GM19455 (cell line): ENCODE measurements around the gene SOX18.

ENCODE experiments used
- ATAC-seq: cut with Tn5 transposase; IDR thresholded peaks from one replicate; pipeline ENCODE4 v1.9.1; 2021; ENCODE audit not compliant: unreplicated experiment

The SOX18 gene

DNA sequence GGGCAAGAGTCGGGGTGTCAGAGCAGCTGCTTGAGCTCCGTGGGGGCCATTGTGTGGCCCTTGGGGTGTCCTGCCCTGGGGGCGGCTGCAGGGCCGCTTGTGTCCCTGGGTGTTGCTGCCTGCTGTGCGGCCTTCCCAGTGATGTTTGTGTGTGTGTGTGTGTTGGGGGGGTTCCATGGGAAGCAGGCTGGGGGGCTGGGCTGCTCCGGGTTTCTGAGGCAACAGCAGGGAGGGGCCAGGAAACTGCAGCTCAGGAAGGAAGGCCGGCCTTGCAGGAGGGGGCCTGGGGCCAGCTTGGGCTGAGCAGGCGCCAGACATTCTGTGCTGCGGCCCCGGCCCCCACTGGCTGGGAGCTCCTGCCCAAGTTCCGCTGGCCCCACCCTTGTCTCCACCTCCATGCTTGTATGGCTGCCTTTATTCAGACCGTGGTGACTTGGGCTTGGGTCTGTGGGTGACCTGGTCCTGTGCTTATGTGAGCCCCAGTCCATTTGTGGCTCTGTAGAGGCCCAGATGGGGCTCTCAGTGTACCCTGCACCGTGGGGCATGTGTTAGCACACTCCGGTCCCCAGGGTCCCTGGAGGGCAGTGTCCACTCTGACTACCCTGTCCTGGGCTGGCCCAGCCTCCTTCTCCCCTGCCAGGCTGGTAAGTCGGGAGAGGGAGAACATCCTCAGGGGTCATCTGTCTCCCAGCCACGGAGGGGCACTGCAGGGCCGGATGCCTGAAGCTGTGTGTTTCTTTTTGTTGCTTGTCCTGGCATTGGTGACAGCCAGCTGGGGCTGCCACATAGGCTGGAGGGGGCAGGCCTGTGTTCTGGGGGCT, 4.6 kb upstream of the SOX18 start:
- ATAC-seq: no peak

- no peak for ATAC-seq
Measured at GRCh38 chr20:64052987-64053840, 3.8 kb upstream of the SOX18 start.

DNA sequence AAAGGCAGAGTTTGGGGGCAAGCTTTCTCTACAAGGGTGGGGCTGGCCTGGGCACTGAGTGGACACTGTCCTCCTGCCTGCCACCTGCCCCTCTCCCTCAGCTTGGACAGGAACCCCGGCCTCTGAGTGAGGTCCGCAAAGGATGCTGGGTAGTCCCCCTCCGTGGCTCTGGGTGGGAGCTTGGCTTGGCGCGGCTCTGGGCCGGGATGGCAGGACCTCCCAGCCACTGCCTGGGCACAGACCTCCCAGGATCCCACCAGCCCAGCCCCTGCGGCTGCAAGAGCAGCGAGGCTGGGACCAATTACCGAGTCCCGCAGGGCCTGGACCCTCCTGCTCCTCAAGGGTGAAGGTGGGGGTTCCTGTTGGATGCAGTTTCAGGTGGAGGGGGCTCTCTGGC, 2.9 kb upstream of the SOX18 start:
- no peak for ATAC-seq

DNA sequence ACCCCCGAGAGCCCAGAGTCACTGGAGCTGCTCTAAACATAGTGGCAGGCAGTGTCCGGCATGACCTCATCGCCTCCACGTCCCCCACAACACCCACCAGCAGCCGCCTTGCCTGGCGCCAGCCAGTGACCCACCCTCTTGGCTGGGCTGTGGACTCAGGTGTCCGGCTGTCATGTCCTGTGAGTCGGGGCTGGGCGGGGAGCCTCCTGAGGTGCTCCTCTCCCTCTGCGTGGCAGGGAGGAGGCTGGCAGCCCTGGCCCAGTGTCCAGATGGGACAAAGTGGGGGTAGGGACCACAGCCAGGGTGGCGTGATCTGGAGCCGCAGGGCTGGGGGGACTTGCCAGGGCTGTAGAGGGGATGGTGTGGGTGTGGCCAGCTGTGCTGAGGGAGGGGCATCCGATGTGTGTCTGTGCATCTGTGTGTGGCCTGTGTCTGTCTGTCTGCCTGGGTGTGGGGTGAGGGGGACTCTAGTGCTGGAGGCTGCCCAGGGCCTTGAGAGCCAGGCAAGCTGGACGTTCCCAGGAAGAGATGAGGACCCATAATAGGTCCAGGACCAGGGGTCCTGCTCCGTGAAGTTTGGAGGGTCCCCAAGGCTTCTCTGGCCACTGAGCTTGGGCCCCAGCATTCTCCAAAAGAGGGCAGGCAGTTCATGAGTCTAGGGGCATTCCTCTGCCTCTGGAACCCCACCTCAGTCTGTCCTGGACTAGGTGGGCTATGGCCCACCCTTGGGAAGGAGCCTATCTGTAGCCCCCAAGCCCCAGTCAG, 2.3 kb upstream of the SOX18 start:
- no peak for ATAC-seq

GRCh38 chr20:64051033-64051452, 1.6 kb upstream of the SOX18 start:
- no peak for ATAC-seq

GRCh38 chr20:64050261-64051032, 1.0 kb upstream of the SOX18 start:
- ATAC-seq: no peak

DNA sequence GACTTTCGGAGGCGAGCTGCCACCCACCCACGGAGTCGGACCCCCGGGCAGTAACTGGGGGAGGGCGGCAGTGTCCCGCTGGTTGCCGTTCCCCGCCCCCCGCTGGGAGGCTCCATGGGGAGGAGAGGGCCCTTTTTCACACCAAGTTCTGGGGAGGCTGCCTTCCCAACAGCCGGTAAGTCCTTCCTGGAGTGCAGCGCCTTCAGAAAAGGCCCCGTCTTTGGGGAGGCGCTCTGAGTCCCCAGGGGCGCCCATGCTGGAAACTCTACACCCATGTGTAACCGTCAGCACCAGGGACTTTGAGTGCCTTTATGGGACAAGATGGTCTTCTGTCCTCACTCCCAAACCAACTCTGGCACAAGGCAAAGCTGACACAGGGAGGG, 430 bp upstream of the SOX18 start:
- no peak for ATAC-seq

GRCh38 chr20:64048402-64049044, 916 bp downstream of the SOX18 start:
- no peak for ATAC-seq

DNA sequence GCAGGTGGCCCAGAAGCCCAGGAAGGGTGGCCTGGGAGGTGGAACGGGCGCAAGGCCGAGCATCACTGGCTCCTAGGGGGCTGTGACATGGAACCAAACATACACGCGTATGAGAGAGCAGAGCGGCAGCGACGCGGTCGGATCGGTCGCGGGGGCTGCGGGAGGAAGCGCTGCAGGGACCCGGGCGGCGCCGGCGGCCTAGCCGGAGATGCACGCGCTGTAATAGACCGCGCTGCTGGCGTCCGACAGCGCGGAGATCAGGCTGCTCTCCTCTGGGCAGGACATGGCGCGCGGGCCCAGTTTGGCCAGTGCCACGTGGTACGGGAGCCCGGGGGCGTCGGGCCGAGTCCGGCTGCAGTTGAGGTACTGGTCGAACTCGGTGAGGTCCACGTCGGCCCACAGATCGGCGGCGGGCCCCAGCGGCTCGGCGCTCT, 1.5 kb downstream of the SOX18 start:
- ATAC-seq: no peak

GRCh38 chr20:64047046-64047389, 2.4 kb downstream of the SOX18 start:
- ATAC-seq: no peak

DNA sequence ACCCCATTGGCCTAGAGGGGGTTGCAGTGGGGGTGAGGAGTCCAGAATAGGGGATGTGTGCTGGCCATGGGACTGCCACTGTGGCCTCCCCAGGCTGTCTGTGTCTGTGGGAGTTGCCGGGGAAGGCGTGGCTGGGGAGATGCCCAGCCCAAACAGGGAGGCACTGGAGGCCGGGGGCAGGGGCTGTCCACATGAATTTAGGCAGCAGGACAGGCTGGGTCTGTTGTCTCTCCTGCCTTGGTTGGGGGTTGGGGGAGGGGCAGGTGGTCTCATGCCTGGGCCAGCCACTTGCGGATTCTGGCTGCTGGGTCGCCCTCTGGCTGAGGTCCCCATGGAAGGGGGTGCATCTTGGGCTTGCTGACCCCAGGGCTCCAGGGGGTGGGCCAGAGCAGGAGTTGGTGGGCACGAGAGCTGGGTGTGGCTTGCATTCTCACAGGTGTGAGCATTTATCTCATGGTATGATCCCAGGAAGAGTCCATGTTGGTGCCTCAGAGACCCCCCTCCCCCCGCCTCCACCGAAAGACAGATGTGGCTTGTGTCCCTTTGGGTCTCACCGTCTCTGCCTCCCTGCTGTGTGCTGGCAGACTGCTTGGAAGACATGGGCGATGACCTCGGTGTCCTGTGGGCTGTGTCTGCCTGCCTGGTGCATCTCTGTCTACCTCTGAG, 4.0 kb downstream of the SOX18 start:
- no peak for ATAC-seq

GRCh38 chr20:64044484-64045247, 4.8 kb downstream of the SOX18 start:
- no peak for ATAC-seq

GRCh38 chr20:64043768-64044167, 5.7 kb downstream of the SOX18 start:
- ATAC-seq: no peak

GRCh38 chr20:64042054-64042781, 7.2 kb downstream of the SOX18 start:
- no peak for ATAC-seq

- no peak for ATAC-seq
Measured at GRCh38 chr20:64041781-64042053, 7.7 kb downstream of the SOX18 start.

DNA sequence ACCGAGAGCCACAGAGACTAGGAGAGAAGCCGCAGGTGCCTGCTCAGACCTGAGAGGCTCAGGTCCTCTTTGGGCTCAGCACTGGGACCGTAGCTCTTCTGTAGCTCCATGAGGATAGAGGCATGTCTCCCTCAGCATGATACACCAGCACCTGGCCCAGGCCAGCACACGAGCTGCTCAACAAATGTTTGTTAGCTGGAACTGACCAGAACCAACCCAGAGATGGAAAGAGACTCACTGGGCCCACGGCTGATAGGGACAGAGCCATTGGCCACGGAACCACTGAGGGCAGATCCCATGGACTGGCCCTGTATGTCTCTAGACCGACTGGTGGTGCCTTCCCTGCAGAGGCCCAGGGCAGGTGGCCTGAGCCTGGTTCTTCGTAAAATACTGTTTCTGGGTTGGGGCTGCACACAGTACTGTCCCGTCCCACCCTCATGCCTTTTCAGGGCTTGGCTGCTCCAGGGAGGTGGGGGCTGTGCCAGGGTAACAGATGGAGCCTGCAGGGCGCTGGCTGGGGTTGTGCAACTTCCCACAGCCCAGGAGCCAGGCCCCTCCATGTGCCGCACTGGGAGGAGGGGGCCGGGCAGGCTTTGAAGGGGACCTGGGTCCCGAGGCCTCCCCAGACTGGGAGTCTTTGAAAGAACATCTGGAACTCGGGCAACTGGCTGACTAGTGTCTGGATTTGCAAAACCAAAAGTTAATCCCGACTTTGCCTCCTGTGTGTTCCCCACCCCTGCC, 8.2 kb downstream of the SOX18 start:
- no peak for ATAC-seq

DNA sequence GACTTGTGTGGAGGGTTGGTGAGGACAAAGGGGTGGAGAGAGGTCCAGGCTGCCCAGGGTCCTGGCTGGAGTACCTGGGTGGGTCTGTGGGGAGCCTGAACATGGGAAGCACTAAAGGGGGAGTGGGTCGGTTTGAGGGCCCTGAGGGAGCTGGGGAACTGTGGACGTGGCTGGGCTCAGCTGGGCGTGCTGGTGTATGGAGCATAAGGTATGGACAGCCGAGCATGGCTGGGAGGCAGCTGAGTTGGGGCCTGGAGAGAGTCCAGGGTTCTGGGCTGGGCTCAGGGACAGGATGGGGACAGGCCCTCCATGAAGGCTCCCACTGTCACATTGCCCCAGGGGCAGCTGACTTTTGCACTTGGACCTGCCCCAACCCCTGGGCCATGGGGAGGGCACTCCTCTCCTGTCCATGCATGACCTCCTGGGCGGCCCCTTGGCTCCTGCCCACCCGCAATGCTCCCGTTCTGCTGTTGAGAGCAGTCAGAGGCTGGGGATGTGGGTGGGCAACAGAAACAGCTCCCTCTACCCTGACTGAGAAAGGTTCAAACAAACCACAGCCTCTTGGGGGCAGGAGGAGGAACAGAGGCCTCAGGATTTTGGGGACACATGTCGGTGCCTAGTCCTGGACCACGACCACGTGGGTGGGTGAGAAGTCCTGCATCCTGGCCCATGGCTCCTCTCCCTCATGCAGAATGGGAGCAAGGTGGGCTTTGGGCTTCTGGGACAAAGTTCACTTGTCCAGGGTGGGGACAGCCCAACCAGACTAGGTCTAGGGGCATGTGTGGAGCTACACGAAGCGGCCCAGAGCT, 9.0 kb downstream of the SOX18 start:
- ATAC-seq: no peak
